RPMI7951 (cell line): Measurements from ENCODE around the gene TCF19. TPM values are rescaled to one million over a fixed set of nuclear protein-coding genes. Genes with fewer than 3 reads are reported as not detected.
"Not testable (repeated sequence)": the region's sequence is repeated elsewhere in the genome, so short reads cannot be mapped to it uniquely, and the experiment has no call there.

Source experiments
- DNase-seq: peaks from one replicate; pipeline ENCODE4 v3.0.0-alpha.2; 2012; ENCODE audit warnings: low read depth
- total RNA-seq: library from RNA; depleted of rRNA; stranded (reverse); fragments of >200 nt; shearing (Covaris generic); gene quantifications from 2 replicates; pipeline ENCODE4 v1.2.3, GENCODE V29; 2014

TCF19 gene
- total RNA-seq, 1 experiment from 2014 or later, result 53.1 TPM

- peak; percentile 32 for DNase-seq
Observed at GRCh38 chr6:31158863-31159855, 770 bp downstream of the TCF19 start.

DNA sequence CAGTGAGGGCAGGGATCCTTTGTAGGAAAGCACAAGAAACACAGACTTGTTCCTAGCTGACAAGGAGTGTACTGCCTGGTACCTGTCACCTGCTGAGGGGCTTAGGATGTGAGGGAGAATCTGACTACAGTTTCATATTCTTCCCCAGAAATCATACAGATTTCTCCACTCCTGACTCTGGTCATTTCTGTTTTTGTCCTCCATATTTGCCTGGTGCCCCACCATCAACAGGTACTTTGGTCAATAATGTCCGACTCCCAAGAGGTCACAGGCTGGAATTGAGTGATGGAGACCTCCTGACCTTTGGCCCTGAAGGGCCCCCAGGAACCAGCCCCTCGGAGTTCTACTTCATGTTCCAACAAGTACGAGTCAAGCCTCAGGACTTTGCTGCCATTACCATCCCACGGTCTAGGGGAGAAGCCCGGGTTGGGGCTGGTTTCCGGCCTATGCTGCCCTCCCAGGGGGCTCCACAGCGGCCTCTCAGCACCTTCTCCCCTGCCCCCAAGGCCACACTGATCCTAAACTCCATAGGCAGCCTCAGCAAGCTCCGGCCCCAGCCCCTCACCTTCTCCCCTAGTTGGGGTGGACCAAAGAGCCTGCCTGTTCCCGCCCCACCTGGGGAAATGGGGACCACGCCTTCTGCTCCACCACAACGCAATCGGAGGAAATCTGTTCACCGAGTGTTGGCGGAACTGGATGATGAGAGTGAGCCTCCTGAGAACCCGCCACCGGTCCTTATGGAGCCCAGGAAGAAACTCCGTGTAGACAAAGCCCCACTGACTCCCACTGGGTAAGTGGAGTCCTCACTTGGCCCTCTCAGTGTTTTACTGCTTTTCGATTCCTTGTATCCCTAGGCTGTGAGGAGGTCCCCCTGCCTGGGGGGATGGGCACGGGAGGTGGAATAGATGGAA lies 3.1 kb downstream of the TCF19 start:
- DNase-seq, result no peak

DNA sequence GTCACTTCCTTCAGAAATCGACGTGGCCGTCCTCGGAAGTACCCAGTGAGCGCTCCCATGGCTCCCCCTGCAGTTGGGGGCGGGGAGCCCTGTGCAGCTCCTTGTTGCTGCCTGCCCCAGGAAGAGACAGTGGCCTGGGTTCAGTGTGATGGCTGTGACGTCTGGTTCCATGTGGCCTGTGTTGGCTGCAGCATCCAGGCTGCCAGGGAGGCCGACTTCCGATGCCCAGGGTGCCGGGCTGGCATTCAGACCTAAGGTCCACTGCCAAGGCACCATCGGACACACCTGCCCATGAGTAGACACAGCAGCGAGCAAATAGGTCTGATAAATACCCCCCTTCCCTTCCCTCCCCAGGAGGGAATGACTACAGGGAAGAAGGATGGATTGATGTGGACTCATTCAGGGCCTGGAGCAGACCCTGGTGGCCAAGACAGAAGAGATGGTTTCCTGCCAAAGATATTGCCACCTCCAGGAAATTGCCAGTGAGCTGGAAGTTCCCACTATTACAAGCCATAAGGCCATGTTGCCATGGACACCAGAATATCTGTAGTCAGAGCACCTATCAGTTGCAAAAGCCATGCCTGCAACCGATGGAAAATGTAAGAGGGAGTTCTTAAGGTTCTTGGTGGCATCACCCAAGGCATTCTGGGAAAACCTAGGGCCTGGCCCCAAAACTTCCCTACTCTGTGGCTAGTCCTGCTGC lies 4.2 kb downstream of the TCF19 start:
- no peak for DNase-seq

DNA sequence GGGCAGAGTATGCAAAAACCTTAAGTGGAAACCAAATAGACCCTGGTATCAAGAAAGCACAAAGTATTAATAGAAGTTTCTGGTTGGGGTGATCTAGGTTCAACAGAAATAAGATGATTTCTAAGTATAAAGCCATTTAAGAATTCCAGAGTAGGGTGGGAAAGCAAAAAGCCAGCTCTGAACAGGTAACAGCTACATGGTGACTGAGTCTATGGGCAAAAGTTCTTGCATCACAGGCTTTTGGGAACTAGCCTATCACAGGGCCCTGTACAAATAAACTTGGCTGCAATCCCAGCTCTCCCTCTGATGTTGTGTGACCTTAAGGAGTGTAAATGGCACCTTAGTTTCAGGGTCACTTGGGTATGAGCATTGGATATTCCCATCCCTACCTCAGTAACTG lies 5.5 kb downstream of the TCF19 start:
- no peak for DNase-seq

GRCh38 chr6:31164475-31165063 lies 6.2 kb downstream of the TCF19 start:
- not testable (repeated sequence) for DNase-seq

DNA sequence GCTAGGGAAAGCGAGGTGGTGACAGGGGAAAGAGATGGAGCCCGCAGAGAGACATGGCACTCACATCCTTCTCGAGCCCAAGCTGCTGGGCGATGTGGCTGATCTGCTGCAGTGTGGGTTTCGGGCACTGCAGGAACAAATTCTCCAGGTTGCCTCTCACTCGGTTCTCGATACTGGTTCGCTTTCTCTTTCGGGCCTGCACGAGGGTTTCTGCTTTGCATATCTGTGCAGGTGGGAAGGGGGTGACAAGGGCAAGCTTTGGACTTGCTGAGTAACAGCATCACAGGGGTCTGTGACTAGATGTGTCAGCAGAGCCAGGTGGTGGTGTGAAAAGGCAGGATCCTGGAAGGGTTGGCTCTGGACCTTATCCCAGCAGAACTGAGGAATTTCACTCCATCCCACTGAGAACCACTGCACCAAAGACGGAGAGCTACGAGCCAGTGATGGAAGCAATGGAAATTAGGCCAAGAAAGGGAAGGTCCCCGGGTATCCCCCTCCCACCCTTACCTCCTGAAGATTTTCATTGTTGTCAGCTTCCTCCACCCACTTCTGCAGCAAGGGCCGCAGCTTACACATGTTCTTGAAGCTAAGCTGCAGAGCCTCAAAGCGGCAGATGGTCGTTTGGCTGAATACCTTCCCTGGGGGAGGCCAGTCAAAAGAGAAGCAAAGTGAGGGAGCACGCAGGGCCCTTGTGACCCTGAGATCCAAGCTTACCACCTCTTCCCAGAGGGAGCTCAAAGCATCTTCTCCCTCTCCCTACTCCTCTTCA lies 6.9 kb downstream of the TCF19 start:
- DNase-seq, result not testable (repeated sequence)

- DNase-seq, result no peak
Observed at GRCh38 chr6:31165986-31166385, 7.6 kb downstream of the TCF19 start.

GRCh38 chr6:31168606-31169005 lies 10.2 kb downstream of the TCF19 start:
- DNase-seq, result no peak

DNA sequence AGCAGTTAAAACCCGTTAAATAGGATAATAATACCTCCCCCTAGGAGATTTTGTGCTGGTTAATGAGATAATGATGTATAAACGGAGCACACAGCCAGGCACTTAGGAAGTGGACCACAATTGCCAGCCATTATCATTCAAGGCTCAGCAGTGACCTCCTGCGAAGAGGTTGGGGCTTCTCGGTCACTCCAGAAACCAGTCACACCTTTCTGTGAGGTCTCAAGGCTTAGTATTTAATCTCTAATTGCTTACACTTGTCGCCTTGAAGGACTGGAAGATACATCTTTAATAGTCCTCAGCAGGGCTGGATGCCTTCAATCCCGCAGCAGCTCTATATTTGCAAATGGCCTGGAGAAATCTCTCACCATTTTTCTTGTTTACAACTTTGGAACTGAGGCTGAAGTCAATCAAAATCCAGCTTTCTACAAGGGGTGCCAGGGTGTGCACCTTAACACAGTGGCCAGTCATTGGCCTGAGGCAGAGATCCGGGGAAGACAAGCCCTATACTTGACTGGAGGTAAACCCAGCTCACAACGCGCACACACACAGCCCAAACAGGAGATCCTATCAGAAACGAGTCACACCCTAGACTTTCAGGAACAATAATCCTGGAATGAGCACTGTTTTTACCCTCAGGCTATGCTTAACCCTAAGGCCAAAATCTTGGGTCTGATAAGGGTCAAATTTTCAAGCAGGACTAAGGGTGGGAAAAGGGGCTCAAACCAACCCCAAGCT lies 10.9 kb downstream of the TCF19 start:
- no peak for DNase-seq

DNA sequence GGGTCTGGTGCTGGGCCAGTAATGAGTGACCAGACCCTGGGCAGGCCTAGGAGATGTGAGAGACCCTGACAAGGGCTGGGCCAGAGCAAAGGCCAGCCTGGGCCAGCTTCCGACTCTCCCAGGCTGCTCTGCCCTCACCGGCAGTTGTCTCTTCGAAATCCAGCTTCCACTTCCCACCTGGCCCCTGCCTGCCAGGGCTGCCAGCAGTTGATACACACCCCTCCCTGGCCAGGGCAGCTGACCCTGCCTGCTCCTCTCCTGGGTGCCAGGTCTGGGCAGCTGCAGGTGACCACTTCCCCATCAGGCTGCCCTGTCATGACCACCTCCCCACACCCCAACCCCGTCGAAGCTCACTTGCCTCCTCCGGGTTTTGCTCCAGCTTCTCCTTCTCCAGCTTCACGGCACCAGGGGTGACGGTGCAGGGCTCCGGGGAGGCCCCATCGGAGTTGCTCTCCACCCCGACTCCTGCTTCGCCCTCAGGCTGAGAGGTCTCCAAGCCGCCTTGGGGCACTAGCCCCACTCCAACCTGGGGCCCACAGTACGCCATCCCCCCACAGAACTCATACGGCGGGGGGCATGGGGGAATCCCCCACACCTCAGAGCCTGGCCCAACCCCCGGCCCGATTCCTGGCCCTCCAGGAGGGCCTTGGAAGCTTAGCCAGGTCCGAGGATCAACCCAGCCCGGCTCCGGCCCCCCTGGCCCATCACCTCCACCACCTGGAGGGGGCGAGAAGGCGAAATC lies 11.6 kb downstream of the TCF19 start:
- not testable (repeated sequence) for DNase-seq

- no peak for DNase-seq
Observed at GRCh38 chr6:31170600-31170881, 12.2 kb downstream of the TCF19 start, which contains the start of gene POU5F1. Gene POU5F1, minus strand, starts transcription at chr6:31170682. Its CDS starts 62 bp downstream, at chr6:31170620.

DNA sequence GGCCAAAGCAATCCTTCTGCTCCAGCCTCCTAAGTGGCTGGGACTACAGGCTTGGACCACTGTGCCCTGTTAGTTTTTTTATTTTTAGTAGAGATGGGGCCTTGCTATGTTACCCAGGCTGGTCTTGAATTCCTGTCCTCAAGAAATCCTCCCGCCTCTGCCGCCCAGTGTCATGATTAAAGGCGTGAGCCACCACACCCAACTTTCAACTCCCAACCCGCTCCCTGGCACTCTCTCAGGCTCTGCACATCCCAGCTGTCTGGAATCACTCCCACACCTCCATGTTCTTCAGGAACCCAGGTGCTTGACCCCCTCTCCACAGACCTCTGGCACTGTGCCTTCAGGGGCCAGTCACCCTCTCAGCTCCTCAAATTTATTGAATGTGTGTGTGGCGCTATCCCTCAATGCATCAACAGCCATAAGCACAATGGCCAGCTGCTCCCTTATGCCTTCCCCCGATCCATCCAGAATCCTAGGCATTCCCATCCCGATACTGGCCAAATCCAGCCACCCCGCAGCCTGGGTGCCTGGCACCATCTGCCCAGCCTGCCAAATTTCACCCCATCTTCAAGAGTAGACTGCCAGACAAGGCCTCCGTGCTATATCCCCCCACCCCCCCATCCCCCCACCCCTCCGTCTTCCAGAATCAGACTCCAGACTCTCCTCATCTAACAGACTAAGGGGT lies 12.7 kb downstream of the TCF19 start:
- DNase-seq, result no peak

GRCh38 chr6:31171931-31172905 lies 13.8 kb downstream of the TCF19 start:
- DNase-seq, result no peak

- no peak for DNase-seq
Observed at GRCh38 chr6:31172973-31173384, 14.6 kb downstream of the TCF19 start.

DNA sequence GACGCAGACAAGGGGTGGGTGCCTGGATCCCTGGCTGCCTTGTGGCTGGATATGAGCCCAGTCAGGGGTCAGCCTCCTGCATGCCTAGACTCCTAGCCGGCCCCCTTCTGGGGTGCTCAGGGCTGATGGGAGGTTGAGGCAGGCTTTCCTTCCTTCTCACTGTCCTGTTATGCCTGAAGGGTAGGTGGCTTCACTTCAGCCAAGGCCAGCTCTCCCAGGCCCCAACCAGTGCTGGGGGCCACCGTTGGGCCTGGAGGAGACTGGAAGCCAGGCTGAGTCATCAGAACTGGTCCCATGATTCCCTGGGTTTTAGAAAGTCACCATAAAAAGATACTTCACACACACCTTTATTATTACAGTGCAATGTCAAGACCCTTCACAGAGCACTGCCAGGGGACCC lies 15.0 kb downstream of the TCF19 start:
- no peak for DNase-seq

DNA sequence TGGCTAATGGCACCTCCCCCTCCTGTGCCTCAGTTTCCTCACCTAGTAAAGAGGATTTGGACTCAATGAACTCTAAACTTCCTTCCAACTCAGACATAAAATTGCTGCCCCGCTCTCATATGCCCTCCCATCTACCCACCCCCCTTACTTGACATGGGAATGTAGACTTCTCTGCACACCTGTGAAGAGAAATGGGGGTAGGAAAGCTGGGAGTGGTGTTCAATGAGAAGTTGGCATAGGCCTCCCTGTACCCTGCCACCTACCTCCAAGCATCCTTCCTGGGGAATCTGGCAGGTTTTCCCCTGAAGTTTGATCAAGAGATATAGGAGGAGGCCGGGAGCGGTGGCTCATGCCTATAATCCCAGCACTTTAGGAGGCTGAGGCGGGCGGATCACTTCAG lies 16.0 kb downstream of the TCF19 start:
- DNase-seq, result no peak

DNA sequence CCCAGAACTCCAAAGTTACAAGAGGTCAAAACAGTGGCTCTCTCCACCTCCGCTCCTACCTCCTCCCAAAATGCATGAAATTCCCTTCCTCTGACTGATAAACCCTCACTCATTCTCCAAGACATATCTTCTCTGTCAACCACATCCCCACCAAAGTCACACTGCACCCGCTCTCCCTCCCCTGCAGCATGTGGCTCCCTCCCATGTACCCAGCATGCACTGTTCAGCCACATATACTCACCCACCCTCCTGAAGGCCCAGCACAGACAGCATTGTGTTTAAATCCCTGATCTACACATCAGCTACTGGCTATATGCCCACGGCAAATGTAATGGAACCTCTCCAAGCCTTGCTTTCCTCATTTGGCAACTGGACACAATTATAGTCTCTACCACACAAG lies 17.6 kb downstream of the TCF19 start:
- peak; percentile 67 for DNase-seq
